ENCODE data around the gene EPYC. TPM values are rescaled to one million over a fixed set of nuclear protein-coding genes. Genes with fewer than 3 reads are reported as not detected.

Gene EPYC
- total and polyA plus RNA-seq, 10 of the 15 experiments (the other 5 are each of a cell fraction or from before 2014, with no cell fraction given) = not detected

- TF ChIP-seq PKNOX1 (IDR thresholded peaks at IDR 0.05) (no peak), REST (IDR thresholded peaks at IDR 0.05; ENCODE audit: low read depth, low read length) (no peak), IRF5 (IDR thresholded peaks at IDR 0.05; ENCODE audit: borderline replicate concordance) (no peak), ZSCAN29 (IDR thresholded peaks at IDR 0.05) (no peak), TARDBP (IDR thresholded peaks at IDR 0.05; ENCODE audit: borderline replicate concordance) (no peak), PAX5 (IDR thresholded peaks at IDR 0.05; ENCODE audit: borderline replicate concordance, low read depth, low read length) (no peak), SREBF2 (IDR thresholded peaks at IDR 0.05; ENCODE audit: low read length) (no peak)
Measured at GRCh38 chr12:90924406-90924805, 80.4 kb downstream of the EPYC start (continued).

- FAIRE-seq = no peak
- no peak for ATAC-seq
- no peak overlapping the region for H3K9ac ChIP-seq (ENCODE audit: control insufficient read depth, insufficient read depth, low read length)
- no peak for TF ChIP-seq ZNF622 (IDR thresholded peaks at IDR 0.05)
- TF ChIP-seq YBX1 (IDR thresholded peaks at IDR 0.05) = no peak
- no peak for TF ChIP-seq USF2 (IDR thresholded peaks at IDR 0.05; ENCODE audit: borderline replicate concordance, low read depth, low read length)
- no peak for TF ChIP-seq ZNF687 (IDR thresholded peaks at IDR 0.05)
- TF ChIP-seq STAT1 (conservative IDR thresholded peaks at IDR 0.05) = no peak
Measured at GRCh38 chr12:90922145-90922627, 82.6 kb downstream of the EPYC start.

More at GRCh38 chr12:90922145-90922627, 82.6 kb downstream of the EPYC start:
- Histone ChIP-seq H3K9me3 (replicated peaks; ENCODE audit: control insufficient read depth, insufficient read depth, low read length) (no peaks in the 10 kb centered on the region), H3K4me1 (ENCODE audit: control insufficient read depth, insufficient read depth, low read length) (no peaks in the 10 kb centered on the region), H3K27me3 (replicated peaks in 1 of 2; ENCODE audit: control insufficient read depth in 2 of 2, insufficient read depth in 2 of 2, low read length in 1 of 2) (no peaks in the 10 kb centered on the region), H3K27ac (ENCODE audit: control insufficient read depth, insufficient read depth) (no peak overlapping the region), H4K20me1 (ENCODE audit: control insufficient read depth, insufficient read depth) (no peaks in the 10 kb centered on the region), H3K79me2 (ENCODE audit: control insufficient read depth, insufficient read depth, low read length) (no peaks in the 10 kb centered on the region), H3K4me2 (ENCODE audit: control insufficient read depth, insufficient read depth) (no peak overlapping the region), H3K36me3 (ENCODE audit: control insufficient read depth in 2 of 2, insufficient read depth in 2 of 2, low read length in 1 of 2) (no peaks in the 10 kb centered on the region), H3K4me3 (no peak overlapping the region), H2AFZ (ENCODE audit: control insufficient read depth, low read depth, low read length) (no peak overlapping the region)
- no peak for DNase-seq (ENCODE audit: low read depth, low spot score)
- RAD21 ChIA-PET (ENCODE audit: unreplicated experiment) = no interaction called here
- SMC1A ChIA-PET (ENCODE audit: uncharacterized antibody, unreplicated experiment) = interaction anchor here (0.6 kb wide), 1 partner anchor 746 kb away, joined by 3 read pairs; no protein-coding TSS in a partner anchor
- CTCF ChIA-PET = interaction anchor here (0.8 to 0.9 kb wide), 2 partner anchors 12 to 187 kb away, joined by 3 read pairs; no protein-coding TSS in a partner anchor
- POLR2A ChIA-PET = no interaction called here
- in situ Hi-C loops (cut with MboI) = no loop called here
- no TSS peak for BruUV-seq (replicated peaks)
- intact Hi-C loops (cut with micrococcal nuclease; ENCODE audit: unreplicated experiment) = no loop called here
